GM21390 (cell line): ENCODE data around the gene ITGB1BP2.
"Not testable (repeated sequence)": the region's sequence is repeated elsewhere in the genome, so short reads cannot be mapped to it uniquely, and the experiment has no call there.

Experiments
- ATAC-seq: cut with Tn5 transposase; IDR thresholded peaks from one replicate; pipeline ENCODE4 v1.9.1; 2021; ENCODE audit not compliant: unreplicated experiment

Gene ITGB1BP2

DNA sequence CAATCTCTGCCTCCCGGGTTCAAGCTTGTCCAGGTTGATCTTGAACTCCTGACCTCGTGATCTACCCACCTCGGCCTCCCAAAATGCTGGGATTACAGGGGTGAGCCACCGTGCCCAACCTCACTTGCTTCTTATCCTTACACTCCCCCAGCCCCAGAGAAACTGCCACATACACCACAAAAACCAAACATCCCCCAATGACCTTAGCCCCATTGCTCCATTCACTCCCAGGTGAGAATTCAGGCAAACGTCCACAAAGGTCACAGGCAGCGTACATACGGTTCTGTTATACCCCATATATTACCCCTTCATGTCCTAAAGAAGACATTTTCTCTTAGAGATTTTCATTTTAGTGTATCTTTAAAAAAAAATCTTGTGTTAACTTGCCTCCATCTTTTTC lies 1.1 kb upstream of the ITGB1BP2 start:
- not testable (repeated sequence) for ATAC-seq

DNA sequence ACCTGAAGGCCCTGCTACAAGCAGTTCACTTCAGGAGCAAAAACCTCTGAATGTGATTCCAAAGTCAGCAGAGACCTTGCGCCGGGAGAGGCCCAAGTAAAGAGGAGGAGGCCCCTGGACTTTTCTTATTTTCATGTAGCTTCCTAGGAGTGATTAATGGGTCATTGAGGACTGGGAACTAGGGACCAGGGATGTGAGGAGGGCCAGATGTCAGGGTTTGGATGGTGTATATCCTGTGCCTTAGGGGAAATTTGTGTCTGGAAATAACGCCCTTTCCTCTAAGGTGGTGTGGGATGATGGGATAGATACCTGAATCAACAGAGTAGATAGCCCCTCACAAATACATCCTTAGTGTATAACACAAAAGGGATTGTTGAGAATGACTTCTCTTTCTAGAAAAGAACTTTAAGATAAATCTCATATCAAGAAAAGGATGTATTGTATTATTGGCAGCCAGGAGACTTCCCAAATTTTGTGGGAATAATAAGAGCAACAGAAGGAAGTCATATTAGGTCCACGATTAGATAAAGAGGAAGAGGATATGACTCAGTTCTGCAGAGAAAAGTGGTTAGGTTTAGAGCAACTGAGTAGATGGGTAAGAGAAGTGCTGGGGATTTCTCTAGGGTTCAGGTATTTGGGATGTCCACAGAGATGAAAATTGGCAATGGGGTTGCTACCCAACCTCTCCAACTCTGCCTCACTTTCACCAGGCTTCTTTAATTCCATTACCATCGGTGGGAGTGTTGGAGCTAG lies 1.1 kb downstream of the ITGB1BP2 start:
- ATAC-seq, result no peak

DNA sequence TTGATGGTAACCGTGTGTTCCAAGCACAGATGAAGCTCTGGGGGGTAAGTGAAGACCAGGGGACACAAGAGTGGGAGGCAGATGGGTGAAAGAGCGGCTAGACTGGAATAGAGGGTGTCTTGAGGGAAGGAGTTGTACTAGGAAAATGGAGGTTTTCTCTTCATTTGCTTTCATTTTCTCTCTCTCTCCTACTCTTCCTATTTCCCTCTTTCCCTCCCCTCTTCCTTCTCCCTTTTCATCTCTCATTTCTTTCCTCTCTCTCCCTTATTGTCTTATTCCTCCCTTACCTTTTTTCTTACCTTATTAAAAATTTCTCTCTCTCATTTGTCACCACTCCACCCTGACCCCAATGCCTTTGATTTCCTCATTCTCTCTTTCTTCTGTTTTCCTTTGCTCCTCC lies 3.0 kb downstream of the ITGB1BP2 start:
- ATAC-seq, result no peak

DNA sequence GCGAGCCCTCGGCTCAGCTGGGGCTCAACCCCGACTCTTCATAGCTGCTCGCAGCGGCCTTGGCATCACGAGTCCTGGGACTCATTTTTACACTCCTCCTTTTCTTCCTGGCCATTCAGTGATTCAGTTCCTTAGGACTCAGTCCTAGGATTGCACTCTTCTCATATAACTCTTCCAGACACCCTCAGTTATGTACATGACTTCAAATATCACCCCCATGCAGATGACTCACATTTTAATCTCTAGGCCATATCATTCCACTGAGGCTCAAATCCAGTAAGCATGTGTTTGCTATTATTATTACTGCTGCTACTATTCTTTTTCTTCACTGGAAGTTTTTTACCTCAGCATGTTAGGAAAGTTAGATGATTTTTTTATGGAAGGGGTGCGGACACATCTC lies 14.4 kb downstream of the ITGB1BP2 start:
- ATAC-seq, result no peak

DNA sequence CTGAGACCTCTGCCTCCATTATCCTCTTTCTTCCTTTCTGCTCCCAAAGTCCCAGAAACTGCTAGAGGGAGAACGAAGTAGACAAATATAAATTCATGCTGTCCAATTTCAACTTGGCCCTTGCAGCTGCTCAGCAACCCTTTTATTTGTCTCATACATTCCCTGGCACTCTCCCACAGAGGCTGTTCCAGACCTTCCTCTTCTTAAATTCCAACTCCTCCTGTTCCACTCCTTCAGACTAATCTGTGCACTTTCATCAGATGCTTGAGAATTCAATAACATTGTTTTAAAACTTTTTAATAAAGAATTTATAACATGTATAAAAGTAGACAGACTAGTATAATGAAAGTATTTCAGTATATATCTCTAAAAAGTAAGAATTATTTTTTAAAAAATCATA lies 15.4 kb downstream of the ITGB1BP2 start:
- ATAC-seq, result not testable (repeated sequence)

DNA sequence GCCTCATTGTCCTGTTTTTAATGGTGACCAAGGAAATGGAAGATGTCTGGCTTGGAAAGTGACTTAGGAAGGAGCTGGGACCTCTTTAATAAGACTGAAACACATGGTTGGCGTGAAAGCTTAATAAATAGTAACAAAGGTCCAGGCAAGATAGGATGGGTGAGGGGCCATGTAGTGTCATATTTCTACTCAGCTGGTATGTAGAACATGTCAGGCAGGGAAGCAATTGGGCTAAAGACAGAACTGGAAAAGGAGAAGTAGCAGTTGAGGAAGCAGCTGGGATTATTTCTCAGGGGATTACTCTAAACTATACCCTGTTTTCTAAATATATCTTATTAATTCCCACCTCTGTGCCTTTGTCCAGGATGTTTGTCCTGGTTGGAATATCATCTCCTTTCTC lies 18.6 kb downstream of the ITGB1BP2 start:
- ATAC-seq, result no peak

DNA sequence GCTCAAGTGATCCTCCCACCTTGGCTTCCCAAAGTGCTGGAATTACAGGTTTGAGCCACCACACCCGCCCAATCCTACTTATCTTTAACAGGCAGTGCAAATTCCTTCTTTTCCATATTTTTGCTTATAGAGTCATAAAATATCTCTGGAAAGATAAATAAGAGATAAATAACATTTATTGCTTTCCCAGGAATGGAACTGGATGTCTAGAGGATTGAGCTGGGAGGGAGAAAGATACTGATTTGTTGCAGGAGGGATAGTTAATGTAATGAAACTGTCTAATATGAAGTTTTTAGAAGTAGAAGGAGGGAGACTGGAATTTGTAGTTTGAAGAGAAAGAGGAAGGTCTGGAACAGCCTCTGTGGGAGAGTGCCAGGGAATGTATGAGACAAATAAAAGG lies 20.2 kb downstream of the ITGB1BP2 start:
- ATAC-seq, result no peak

DNA sequence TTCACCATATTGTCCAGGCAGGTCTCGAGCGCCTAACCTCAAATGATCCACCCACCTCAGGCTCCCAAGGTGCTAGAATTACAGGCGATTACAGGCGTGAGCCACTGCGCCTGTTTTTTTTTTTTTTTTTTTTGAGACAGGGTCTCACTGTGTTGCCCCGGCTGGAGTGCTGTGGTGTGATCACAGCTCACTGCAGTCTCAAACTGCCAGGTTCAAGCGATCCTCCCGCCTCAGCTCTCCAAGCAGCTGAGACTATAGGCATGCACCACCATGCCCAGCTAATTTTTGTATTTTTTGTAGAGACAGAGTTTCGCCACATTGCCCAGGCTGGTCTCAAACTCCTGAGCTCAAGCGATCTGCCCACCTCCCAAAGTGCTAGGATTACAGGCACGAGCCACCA lies 22.9 kb downstream of the ITGB1BP2 start:
- not testable (repeated sequence) for ATAC-seq

DNA sequence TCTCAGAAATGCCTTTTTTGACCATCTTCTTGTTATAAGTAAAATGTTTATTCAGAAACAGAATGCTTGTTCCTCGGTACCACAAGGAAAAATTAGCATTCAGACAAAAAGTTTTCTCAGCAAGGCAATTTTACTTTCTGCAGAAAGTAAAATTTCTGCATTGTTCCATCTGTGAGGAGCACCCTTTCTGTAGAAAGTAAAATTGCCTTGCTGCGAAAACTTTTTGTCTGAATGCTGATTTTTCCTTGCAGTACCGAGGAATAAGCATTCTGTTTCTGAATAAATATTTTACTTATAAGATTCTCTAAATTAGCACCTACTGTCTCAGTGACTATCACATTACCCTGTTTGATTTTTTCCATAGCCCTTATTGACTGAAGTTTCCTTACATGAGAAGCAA lies 24.8 kb downstream of the ITGB1BP2 start:
- no peak for ATAC-seq

DNA sequence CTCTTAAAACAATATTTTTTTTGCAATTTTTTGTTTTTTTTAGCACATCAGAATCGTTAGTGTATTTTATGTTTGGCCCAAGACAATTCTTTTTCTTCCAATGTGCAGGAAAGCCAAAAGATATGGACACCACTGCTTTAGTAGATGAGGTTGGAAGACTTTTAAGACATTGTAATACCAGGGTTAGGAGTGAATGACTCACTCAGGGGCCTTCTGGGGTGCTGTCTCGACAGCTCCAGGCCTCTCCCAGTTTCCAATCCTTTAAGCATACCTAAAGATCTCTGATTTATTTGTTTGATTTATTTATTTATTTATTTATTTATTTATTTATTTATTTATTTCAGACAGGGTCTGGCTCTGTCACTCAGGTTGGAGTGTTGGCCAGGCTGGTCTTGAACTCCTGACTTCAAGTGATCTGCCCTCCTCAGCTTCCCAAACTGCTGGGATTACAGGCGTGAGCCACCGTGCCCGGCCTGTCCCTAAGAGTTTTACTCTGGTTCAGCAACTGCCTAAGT lies 47.7 kb downstream of the ITGB1BP2 start:
- ATAC-seq, result not testable (repeated sequence)

DNA sequence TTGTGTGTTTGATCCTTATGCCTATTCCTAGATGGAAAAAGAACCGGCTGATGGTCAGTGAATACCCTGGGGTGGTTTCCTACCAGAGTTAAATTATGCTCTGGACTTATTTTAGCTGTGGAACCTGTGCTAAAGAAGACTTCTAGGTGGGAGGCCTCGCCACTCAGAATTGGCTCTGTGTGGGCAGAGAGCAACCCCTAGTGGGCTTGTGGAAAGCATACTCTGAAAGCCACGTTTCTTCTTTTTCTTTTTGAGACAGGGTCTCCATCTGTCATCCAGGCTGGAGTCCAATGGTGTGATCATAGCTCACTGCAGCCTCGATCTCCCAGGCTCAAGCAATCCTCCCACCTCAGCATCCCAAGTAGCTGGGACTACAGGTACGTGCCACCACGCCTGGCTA lies 48.3 kb downstream of the ITGB1BP2 start:
- ATAC-seq, result not testable (repeated sequence)

DNA sequence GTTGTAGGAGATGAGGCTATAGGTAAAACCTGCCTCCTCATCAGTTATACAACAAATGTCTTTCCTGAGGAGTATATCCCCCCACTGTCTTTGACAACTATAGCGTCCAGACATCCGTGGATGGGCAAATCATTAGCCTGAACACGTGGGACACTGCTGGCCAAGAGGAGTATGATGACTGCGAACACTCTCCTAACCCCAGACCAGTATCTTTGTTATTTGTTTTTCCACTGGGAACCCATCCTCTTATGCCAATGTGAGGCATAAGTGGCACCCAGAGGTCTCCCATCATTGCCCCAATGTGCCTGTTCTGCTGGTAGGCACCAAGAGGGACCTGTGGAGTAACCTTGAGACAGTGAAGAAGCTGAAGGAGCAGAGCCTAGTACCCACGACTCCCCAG lies 50.9 kb downstream of the ITGB1BP2 start:
- not testable (repeated sequence) for ATAC-seq
